ENCODE data around the gene KHDC1L.
"Not testable (repeated sequence)": the region's sequence is repeated elsewhere in the genome, so short reads cannot be mapped to it uniquely, and the experiment has no call there.

The KHDC1L gene, protein sequence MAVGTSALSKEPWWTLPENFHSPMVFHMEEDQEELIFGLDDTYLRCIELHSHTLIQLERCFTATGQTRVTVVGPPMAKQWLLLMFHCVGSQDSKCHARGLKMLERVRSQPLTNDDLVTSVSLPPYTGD

DNA sequence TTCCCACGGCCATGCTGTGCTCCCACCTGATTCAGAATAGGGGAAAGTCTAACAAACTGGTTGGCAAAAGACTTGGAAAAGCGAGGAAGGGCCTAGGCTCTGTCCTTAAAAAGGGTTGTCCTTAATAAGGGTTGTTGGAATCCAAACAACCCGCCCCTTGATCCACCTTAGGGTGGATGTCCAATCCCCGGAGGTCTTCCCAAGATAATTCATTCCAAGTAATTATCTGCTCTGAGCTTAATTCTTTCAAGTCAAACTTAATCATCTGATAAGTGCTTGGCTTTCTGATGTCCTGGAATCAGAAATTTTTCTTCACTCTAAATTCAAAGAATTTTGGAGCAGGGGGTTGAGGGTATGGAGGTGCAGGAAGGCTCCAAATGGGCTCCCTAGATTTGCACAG lies at the start of gene KHDC1L:
Gene KHDC1L (minus strand): TSS at position 101 of the 400 bp plus-strand sequence. CDS start 88 bp downstream, at position 13.
- DNase-seq (ENCODE audit: low read depth in 3 of 3) = no peak

DNA sequence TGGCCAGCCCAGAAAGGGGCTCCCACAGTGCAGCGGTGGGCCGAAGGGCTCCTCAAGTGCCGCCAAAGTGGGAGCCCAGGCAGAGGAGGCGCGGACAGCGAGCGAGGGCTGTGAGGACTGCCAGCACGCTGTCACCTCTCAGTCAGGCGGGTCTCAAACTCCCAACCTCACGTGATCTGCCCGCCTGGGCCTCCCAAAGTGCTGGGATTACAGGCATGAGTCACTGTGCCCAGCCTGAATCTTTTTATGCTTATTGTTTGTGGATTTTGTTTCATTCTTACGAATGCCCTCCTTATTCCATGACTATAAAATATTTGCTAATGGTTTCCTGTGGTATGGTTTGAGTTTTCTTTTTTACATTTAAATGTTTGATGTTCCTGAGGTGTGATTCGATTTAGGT lies 44.0 kb upstream of the KHDC1L start:
- DNase-seq (ENCODE audit: low read depth in 3 of 3) = not testable (repeated sequence)

DNA sequence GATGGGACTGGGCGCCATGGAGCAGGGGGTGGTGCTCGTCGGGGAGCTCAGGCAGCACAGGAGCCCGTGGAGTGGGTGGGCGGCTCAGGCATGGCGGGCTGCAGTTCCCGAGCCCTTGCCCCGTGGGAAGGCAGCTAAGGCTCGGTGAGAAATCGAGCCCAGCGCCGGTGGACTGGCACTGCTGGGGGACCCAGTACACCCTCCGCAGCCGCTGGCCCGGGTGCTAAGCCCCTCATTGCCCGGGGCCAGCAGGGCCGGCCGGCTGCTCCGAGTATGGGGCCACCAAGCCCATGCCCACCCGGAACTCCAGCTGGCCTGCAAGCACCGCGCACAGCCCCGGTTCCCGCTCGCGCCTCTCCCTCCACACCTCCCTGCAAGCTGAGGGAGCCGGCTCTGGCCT lies 43.6 kb upstream of the KHDC1L start:
- not testable (repeated sequence) for DNase-seq (ENCODE audit: low read depth in 3 of 3)

DNA sequence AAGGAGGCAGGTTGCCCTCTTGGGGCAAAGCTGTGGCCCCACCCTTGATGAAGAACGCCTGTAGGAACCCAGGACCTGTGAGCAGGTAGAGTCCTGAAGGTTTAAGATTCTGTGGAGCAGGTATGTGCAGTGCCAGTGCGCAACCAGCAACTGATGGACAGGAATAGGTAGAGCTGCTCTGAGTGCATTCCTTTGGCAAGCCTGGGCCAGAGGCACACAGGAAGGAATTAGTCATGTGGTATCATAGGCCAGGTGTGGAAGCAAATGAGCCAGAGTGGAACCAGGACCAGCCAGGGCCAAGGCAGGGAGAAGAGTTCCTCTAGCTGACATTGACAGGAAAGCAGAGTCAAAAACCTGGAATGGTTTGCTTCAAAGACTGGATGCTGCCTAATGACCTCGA lies 39.1 kb upstream of the KHDC1L start:
- no peak for DNase-seq (ENCODE audit: low read depth in 3 of 3)

DNA sequence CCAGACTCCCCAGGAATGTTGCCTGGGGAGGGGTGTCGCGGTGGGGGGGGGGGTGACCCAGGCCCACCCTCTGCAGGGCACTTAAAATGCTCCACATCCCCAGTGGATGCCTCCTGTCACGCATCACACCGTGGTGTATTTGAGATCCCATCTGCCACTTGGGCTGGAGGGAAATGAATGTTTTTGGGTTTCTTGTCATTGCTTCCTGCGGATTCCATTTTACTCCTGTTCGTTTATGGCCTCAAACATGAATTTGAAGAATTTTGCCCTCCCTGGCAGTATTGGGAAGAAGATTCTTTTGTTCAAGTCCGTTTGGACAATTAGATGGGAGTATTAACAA lies 38.2 kb upstream of the KHDC1L start:
- DNase-seq (ENCODE audit: low read depth in 3 of 3) = no peak

DNA sequence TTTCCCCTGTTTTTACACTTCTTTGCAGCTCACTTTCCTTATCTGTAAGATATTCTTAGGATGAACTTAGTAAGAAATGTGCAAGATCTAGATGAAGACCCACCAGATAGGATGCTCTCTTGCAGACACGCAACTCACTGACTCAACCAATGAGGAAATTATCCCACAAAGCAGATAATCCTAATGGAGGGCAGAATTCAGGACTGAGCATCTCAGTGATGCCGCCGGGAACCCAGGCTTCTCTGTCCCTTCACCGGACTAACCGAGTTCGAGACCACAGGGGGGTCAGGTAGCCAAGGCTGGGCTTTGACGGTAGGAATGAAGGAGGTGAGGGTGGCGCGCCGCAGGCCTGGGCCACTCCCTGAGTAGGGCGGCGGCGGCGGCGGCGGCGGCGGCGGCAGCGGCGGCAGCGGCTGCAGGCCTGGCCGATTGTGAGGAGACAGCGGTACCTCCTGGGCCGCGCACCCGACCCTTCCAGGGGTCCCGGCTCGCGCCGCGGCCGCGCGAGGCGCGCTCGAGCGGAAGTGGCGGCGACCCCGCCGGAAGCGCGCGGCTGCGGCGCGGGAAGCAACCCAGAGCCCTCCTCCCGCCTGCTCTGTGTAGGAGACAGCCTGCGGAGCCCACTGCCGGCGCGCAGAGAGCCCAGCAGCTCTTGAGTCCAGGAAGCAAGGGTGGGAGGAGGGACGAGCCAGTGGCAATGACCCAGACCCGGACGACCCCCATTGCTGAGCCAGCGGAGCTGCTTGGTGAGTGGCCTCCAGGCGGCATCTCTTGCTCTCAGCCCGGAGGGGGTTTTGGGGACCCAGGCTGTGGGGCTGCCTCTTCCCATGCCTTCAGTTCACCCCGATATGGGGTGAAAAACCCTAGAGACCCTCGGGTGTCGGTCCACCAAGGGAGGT lies 37.6 kb upstream of the KHDC1L start, which contains the start of gene KHDC1:
Gene KHDC1 (minus strand): TSS at position 526 of the 899 bp plus-strand sequence. CDS start 20,679 bp downstream, outside the sequence.
- peak; percentile 7 to 33 (median 17) for DNase-seq (ENCODE audit: low read depth in 3 of 3)

DNA sequence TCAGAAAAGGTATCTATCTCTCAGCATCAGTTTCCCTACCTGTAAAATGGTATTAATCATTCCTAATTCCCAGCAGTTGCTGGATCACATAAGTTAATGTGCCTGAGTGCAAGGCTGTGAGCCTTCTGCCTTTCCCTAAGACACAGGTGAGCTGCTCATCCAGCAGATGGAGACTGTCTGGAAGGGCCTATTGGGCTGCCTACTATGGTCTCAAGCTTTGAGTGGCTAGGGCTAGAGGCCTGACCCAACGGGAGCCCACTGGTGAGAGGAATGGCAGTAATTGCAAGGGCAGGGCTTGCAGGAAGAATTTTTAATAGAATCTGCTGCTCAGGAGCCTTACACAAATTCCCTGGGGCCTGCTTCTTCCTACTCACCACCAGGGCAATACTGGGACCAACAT lies 33.4 kb upstream of the KHDC1L start:
- DNase-seq (ENCODE audit: low read depth in 3 of 3) = no peak

DNA sequence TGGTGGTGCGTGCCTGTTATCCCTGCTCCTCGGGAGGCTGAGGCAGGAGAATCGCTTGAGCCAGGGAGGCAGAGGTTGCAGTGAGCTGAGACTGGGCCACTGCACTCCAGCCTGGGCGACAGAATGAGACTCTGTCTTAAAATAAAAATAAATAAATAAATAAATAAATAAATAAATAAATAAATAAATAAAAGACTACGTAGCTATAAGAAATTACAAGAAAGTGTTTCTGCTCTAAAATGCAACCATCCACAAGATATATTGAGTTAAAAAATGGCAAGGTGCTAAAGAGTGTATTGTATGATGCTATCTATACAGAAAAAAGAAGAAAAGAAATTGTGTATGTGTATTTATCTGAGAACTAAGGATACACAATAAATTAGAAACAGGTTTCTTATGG lies 29.0 kb upstream of the KHDC1L start:
- not testable (repeated sequence) for DNase-seq (ENCODE audit: low read depth in 3 of 3)

DNA sequence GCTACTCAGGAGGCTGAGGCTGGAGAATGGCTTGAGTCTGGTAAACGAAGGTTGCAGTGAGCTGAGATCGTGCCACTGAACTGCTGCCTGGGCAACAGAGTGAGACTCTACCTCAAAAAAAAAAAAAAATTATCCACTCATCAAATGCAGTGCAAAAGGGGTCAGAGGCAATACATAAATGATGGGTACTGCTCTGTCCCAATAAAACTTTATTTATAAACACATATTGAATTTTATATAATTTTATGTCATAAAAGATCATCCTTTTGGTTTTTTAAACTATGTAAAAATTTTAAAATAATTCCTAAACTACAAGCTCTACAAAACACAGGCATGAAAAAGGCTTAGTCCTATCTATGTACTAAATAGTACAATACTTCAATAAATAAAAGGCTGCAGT lies 27.4 kb upstream of the KHDC1L start:
- DNase-seq (ENCODE audit: low read depth in 3 of 3) = no peak

DNA sequence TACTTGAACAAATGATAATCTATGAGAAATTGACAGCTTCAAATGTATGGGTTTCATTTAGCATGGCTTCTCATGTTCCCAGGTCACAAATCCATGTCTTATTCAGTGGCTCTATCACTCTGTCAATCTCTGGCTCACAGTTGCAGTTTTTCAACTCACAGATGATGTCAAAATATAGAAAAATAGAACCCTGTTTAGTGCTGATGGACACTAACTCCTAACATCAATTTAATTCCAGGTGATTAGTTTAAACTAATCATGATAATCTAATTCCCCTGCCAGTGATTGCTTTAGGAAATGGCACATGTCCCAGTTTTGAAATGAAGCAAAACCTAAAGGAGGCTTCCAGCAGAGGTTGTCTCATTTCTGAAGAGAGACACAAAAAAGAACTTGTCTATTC lies 24.7 kb upstream of the KHDC1L start:
- DNase-seq (ENCODE audit: low read depth in 3 of 3) = no peak

DNA sequence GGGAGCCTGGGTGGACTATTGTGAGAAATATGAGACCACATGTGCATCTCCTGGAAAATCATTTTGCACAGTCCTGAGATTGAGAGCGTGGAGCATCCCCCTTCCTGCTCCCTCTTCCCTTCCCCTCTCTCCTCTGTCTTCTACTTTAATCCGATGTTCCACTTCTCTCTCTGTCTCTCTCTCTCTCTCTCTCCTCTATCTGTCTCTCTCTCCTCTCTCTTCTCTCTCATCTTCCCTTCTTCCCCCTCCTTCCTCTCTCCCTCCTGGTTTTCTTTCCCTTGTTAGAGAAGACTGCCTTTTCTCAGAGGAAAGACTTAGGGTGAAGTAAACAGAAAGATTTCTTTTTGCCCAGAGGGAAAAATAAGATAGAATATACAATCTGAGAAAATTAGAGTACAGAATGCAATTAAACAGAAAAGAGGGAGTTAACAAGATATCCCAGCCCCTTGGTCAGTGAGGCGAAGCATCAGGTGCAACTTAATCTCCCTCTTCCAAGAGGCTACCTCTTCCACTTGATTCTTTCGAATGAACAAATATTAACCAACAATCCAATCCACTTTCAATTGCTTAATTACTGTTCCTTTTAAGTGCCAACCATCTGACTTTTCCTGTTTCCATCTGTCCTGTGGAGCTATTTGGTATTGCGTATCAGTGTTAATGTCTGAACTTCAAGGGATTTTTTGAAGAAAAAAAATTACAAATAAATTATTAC lies 23.1 kb upstream of the KHDC1L start:
- no peak for DNase-seq (ENCODE audit: low read depth in 3 of 3)

DNA sequence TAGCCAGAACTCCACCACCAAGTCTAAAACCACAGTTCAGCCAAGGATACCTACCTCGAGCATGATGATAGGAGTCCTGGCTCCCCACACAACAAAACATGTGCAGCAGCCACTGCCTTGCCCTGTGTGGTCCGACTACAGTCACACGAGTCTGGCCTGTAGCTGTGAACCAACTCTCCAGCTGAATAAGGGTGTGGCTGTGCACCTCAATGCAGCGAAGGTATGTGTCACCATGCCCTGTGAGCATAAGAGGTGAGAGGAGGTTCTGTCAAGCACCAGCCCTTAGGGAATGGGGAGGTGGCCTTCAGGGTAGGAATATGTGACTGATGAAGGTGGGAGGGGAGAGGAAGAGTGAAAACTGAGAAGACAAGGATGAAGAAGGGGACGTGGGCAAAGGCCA lies 16.7 kb upstream of the KHDC1L start:
- no peak for DNase-seq (ENCODE audit: low read depth in 3 of 3)

DNA sequence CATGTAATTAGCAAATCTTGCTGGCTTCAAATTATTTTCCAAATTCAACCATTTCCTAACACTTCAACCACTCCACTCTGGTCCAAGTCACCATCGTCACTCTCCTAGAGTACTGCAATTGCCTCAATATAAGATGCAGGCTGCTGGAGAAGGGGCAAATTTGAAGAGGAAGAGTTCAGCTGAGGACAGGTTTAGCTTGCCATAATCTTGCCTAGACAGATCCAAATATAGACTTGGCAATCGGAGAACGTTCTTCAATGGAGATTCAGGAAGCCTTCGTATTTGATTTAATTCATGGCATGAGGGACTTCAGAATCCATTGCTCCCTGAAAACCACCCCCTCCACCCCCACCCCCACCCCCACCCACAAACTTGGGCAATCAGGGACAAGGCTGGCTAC lies 15.4 kb upstream of the KHDC1L start:
- no peak for DNase-seq (ENCODE audit: low read depth in 3 of 3)

DNA sequence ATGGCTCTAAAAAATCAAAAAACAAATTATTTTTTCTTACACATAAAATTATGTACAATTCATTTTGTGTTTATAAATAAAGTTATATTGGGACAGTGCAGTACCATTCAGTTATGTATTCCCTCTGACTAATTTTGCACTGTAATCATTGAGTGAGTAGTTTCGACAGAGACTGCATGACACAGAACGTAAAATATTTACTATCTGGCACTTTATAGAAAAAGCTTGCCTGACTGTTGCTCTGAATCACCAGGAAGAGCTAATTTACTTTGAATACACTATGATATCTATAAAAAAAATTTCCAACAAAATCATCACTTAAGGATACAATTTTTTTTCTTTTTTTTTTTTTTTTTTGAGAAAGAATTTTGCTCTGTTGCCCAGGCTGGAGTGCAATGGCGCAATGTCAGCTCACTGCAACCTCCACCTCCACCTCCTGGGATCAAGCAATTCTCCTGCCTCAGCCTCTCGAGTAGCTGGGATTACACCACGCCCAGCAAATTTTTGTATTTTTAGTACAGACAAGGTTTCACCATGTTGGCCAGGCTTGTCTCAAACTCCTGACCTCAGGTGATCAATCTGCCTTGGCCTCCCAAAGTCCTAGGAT lies 11.0 kb upstream of the KHDC1L start:
- no peak for DNase-seq (ENCODE audit: low read depth in 3 of 3)

DNA sequence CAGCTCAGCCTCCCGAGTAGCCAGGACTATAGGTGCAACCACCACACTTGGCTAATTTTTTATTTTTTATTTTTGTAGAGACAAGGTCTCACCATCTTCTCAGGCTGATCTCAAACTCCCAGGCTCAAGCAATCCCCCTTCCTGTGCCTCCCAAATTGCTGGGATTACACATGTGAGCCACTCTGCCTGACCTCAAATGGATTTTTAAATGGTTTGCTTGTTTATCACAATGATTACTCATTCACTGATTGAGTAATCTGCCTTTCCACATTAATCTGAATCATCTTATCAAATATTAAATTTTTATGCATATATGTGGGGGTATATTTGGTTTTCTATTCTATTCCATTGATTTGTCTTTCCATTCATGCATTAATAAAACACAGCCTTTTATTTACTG lies 9.4 kb upstream of the KHDC1L start:
- DNase-seq (ENCODE audit: low read depth in 3 of 3) = no peak

DNA sequence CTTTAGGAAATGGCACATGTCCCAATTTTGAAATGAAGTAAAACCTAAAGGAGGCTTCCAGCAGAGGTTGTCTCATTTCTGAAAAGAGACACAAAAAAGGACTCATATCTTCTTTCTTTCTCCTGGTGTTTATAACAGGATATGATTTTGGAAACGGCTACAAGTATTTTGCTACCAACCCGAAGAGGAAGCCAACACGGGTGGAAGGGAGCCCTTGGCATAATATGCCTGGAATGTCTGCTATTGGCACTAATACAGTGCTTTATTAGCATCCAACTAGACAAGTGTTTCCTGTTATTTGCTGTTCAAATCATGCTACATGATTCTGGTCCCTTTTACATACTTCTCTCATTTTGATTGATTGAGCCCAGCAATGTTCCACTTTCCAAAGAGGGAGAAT lies 8.7 kb upstream of the KHDC1L start:
- not testable (repeated sequence) for DNase-seq (ENCODE audit: low read depth in 3 of 3)

DNA sequence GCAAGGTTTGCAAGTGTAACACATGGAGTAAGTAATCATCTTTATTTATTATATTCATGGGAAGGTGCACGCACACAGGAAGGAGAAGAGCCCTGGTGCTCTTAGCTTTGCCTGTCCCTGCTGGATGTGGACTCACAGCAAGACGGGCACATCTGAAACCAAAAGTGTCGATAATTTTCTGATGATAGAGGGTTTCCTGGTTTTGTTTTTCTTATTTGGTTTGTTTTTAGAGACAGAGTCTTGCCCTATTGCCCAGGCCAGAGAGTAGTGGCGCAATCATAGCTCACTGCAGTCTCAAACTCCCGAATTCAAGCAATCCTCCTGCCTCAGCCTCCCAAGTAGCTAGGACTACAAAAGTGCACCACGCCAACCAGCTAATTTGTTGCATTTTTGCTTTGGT lies 7.8 kb upstream of the KHDC1L start:
- DNase-seq (ENCODE audit: low read depth in 3 of 3) = no peak

DNA sequence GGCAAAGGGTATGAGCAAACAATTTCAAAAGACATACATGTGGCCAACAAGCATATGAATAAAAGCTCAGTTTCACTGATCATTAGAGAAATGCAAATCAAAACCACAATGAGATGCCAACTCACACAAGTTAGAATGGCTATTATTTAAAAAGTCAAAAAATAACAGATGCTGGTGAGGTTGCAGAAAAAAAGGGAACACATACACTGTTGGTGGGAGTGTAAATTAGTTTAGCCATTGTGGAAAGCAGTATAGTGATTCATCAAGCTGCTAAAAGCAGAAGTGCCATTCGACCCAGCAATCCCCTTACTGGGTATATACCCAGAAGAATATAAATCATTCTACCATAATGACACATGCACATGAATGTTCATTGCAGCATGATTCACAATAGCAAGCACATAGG lies 6.7 kb upstream of the KHDC1L start:
- DNase-seq (ENCODE audit: low read depth in 3 of 3) = no peak

DNA sequence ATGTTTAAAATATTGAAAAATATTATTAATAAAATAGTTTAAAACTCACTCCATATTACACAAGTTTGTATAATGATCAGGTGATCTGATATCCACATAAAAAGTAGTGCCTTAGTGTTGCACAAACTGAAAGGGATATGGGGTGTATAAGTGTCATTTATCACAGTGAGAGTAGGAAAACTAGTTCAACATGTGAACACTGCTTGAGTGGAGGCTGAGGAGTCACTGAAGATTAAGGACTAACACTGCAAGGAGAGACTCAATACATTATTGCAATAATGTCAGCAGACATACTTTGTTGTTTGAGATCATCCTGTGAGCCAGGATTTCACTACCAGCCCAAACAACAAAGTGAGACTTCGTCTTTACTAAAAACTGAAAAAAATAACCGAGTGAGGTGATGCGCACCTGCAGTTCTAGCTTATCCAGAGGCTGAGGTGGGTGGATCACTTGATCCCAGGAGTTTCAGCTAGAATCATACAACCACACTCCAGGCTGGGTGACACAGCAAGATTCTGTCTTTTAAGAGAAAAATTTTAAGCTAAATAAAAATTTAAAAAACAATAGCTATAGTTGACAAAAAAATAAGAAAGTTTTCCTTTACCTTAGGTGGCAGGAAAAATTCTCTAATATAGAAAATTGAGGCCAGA lies 2.4 kb upstream of the KHDC1L start:
- DNase-seq (ENCODE audit: low read depth in 3 of 3) = no peak

DNA sequence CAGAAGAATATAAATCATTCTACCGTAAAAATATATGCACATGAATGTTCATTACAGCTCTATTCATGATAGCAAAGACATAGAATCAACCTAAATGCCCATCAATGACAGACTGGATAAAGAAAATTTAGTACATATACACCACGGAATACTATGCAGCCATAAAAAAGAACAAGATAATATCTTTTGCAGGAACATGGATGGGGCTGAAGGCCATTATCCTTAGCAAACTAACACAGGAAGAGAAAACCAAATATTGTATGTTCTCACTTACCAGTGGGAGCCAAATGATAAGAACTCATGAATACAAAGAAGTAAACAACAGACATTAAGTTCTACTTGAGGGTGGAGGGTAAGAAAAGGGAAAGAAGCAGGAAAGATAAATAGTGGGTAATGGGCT lies 8.4 kb downstream of the KHDC1L start:
- DNase-seq (ENCODE audit: low read depth in 3 of 3) = no peak

DNA sequence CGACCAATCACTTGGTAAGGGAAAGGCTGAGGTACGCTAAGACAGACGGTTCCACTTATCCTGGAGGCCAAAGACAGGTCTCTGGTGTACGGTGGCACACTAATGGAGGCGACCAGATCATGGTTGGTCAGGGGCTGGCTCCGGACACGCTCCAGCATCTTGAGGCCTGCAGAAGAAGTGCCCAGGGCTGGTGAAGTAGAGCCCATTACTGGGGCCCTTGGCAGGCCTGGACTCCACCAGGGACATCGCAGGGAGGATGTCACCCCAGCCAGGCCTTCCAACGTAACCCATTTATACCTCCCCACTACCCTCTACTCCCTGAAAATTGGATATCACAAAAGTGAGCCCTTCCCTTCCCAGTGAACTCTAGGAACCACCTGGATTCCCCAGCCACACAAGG lies 16.2 kb downstream of the KHDC1L start:
- DNase-seq (ENCODE audit: low read depth in 3 of 3) = no peak
